MCF 10A (cell line): ENCODE measurements around the gene AKAP13. TPM values are rescaled to one million over a fixed set of nuclear protein-coding genes. Genes with fewer than 3 reads are reported as not detected.

Experiments used
- BruUV-seq: library from RNA; stranded (reverse); fragments of 400-500 nt; replicated peaks from 2 replicates; lab custom pipeline; 2021; lab: Mats Ljungman, UMichigan
- CTCF ChIA-PET: fragments of 300-600 bp; sonication (Branson Sonifier 250); formaldehyde crosslinking; extraction: SDS; loops from one replicate; lab custom pipeline; 2021; ENCODE audit warnings: antibody characterized with exemption, inconsistent platforms; lab: Yijun Ruan, JAX
- POLR2A ChIA-PET: fragments of 300-600, 350-650 bp; sonication (Branson Sonifier 250); formaldehyde crosslinking; extraction: SDS; loops from one replicate; lab custom pipeline; 2020; ENCODE audit warnings: antibody characterized with exemption, inconsistent platforms; lab: Yijun Ruan, JAX
- DNase-seq: peaks from one replicate; pipeline ENCODE4 v3.0.0-alpha.2; 2018; ENCODE audit not compliant: unreplicated experiment
- H3K27ac Mint-ChIP-seq: one replicate; pipeline ENCODE4 v1.8.0; 2022; ENCODE audit warnings: mild to moderate bottlenecking, low read depth, mixed read lengths; ENCODE audit not compliant: unreplicated experiment
- H3K27me3 Mint-ChIP-seq: one replicate; pipeline ENCODE4 v1.8.0; 2022; ENCODE audit warnings: mixed read lengths; ENCODE audit not compliant: insufficient read depth, unreplicated experiment
- H3K36me3 Mint-ChIP-seq: one replicate; pipeline ENCODE4 v1.8.0; 2022; ENCODE audit warnings: mild to moderate bottlenecking, moderate library complexity, mixed read lengths; ENCODE audit not compliant: insufficient read depth, unreplicated experiment
- H3K4me1 Mint-ChIP-seq: one replicate; pipeline ENCODE4 v1.8.0; 2022; ENCODE audit warnings: mixed read lengths; ENCODE audit not compliant: insufficient read depth, unreplicated experiment
- H3K4me3 Mint-ChIP-seq: one replicate; pipeline ENCODE4 v1.8.0; 2022; ENCODE audit warnings: mild to moderate bottlenecking, moderate library complexity, mixed read lengths; ENCODE audit not compliant: unreplicated experiment
- H3K9me3 Mint-ChIP-seq: one replicate; pipeline ENCODE4 v1.8.0; 2022; ENCODE audit warnings: mixed read lengths; ENCODE audit not compliant: unreplicated experiment
- CTCF ChIP-seq: fragments of 200-600 bp; IDR thresholded peaks from one replicate; pipeline ENCODE4 v1.8.0; 2022; ENCODE audit warnings: antibody characterized with exemption, mild to moderate bottlenecking; ENCODE audit not compliant: unreplicated experiment
- intact Hi-C: fragments of 100-400 bp; cut with micrococcal nuclease; formaldehyde crosslinking; loops from 2 replicates; pipeline ENCODE4 v1.14.1; 2022
- total RNA-seq: library from RNA; stranded (reverse); gene quantifications from 2 replicates; pipeline ENCODE4 v1.2.3, GENCODE V29; 2022

AKAP13 gene
- total RNA-seq, 1 experiment from 2014 or later = 65.7 TPM

- no peak for TF ChIP-seq CTCF
- ChIA-PET CTCF (interaction anchor here (0.6 kb wide), 1 partner anchor 34 kb away, joined by 3 read pairs; no protein-coding TSS in a partner anchor), POLR2A (no interaction called here)
- Mint-ChIP-seq H3K27me3 (no peaks in the 10 kb centered on the region), H3K36me3 (peaks cover 10% of the 10 kb centered on the region), H3K27ac (no peak overlapping the region), H3K9me3 (no peaks in the 10 kb centered on the region), H3K4me1 (peaks cover 26% of the 10 kb centered on the region), H3K4me3 (no peak overlapping the region)
- no peak for DNase-seq
- intact Hi-C loops = no loop called here
- no TSS peak for BruUV-seq
Observed at GRCh38 chr15:85619992-85620689, 239.7 kb downstream of the AKAP13 start.

GRCh38 chr15:85620690-85621049, 240.3 kb downstream of the AKAP13 start:
- no peaks in the 10 kb centered on the region for H3K27me3 Mint-ChIP-seq
- ChIA-PET CTCF (interaction anchor here (0.6 kb wide), 1 partner anchor 33 kb away, joined by 3 read pairs; no protein-coding TSS in a partner anchor), POLR2A (no interaction called here)
- peak; percentile 60 for DNase-seq
- no TSS peak for BruUV-seq
- no peaks in the 10 kb centered on the region for H3K9me3 Mint-ChIP-seq
- H3K4me1 Mint-ChIP-seq = peaks cover 21% of the 10 kb centered on the region
- no peak for TF ChIP-seq CTCF
- peaks cover 15% of the 10 kb centered on the region for H3K36me3 Mint-ChIP-seq
- H3K27ac Mint-ChIP-seq = no peak overlapping the region
- H3K4me3 Mint-ChIP-seq = no peak overlapping the region
- intact Hi-C loops = no loop called here

GRCh38 chr15:85621094-85621493, 240.7 kb downstream of the AKAP13 start:
- no peak overlapping the region for H3K27ac Mint-ChIP-seq
- ChIA-PET POLR2A (no interaction called here), CTCF (no interaction called here)
- H3K9me3 Mint-ChIP-seq = no peaks in the 10 kb centered on the region
- H3K4me3 Mint-ChIP-seq = no peak overlapping the region
- no TSS peak for BruUV-seq
- intact Hi-C loops = no loop called here
- peak; percentile 27 for DNase-seq
- no peak for TF ChIP-seq CTCF
- H3K36me3 Mint-ChIP-seq = peaks cover 15% of the 10 kb centered on the region
- peaks cover 18% of the 10 kb centered on the region for H3K4me1 Mint-ChIP-seq
- no peaks in the 10 kb centered on the region for H3K27me3 Mint-ChIP-seq

DNA sequence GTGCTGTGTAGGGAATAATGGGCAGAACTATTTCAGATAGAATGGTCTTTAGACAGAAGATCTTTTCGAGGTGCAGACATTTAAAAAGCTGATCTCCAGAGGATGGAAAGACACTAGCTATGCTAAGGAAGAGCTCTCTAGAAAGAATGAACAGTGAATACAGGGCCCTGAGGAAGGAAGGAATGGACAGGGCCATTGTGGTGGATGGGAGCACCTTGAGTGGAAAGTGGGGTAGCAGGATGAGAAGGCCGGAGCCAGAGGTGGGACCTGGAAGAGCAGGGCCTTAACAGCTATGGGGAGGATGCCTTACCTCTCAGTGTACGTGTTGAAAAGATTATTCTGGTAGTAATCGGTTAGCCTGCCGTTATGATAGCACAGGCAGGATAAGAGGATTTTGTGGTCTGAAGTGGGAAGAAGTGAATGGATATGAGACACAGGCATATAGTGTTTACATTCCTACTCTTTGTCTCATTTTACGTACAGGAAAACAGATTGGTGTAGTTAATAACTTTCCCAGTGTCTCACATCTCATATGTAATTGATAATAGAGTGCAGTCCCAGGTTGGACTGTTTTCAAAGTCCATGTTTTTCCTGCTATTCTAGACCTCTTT, 241.9 kb downstream of the AKAP13 start:
- H3K27me3 Mint-ChIP-seq = no peaks in the 10 kb centered on the region

More for the DNA sequence above, 241.9 kb downstream of the AKAP13 start:
- H3K9me3 Mint-ChIP-seq = no peaks in the 10 kb centered on the region
- no peak overlapping the region for H3K27ac Mint-ChIP-seq
- intact Hi-C loops = no loop called here
- POLR2A ChIA-PET = no interaction called here
- no peak overlapping the region for H3K4me3 Mint-ChIP-seq
- no TSS peak for BruUV-seq
- peaks cover 24% of the 10 kb centered on the region for H3K36me3 Mint-ChIP-seq
- peaks cover 17% of the 10 kb centered on the region for H3K4me1 Mint-ChIP-seq
- DNase-seq = no peak
- CTCF ChIA-PET = interaction anchor here (0.6 kb wide), 1 partner anchor 38 kb away, joined by 3 read pairs; no protein-coding TSS in a partner anchor
- no peak for TF ChIP-seq CTCF
